HG02588 (cell line): ENCODE results near the gene FCN1.

Experiments used
- ATAC-seq: cut with Tn5 transposase; IDR thresholded peaks from one replicate; pipeline ENCODE4 v1.9.1; 2021; ENCODE audit warnings: mild to moderate bottlenecking, moderate library complexity; ENCODE audit not compliant: unreplicated experiment

Gene FCN1

DNA sequence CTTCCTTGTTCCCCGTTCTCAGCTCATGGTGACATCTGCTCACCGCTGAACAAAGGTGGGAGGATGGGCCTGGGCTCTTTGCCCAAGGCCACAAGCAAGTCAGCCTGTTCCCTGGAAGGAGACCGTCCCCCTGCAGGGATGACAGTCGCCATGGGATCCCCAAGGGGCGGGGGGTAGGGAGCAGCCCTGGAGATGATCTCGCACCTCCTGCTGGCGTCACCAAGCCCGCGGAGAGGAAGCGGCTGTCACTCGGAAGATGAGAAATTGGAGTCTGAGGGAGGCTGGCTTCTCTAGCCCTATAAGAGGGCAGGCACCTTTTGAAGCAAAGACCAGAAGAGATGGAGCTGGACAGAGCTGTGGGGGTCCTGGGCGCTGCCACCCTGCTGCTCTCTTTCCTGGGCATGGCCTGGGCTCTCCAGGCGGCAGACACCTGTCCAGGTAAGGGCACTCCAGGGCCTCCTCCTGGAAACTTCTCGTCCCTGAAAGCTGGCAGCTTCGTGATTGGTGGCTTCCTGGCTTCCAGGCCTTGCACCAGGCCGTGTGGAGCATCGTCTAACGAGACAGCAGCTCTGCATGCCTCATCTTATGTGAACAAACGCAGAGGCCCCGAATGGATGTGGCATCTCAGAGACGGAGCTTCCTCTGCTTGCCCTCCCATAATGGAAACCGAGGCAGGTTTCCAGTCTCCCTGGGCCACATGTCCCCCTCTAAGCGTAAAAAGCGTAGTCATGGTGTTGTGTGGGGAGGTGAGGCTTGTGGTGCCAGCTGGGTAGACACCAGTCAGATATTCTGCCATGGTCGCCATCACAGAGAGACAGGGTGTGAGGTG, 37.0 kb downstream of the FCN1 start, which contains the start of gene FCN2:
FCN2 (plus strand) TSS at position 327 of the 829 bp plus-strand sequence; CDS start at position 339, 12 bp downstream.
- ATAC-seq, result no peak

GRCh38 chr9:134879664-134880483, 37.8 kb downstream of the FCN1 start:
- ATAC-seq, result no peak

DNA sequence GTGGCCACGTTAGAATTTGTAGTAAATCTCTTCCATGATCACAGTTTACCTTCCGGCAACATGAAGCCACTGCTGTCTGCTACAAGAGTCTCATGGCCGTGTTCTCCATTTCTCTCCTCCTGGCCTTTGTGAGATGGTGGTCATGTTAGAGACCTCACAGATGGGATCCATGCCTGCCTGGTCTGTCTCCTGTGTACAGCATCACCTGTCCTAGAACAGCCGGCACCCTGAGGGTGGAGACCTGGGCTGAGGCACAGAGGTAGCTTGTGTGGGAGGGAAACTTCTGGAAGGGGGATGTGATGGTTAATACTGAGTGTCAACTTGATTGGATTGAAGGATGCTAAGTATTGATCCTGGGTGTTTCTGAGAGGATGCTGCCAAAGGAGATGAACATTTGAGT, 40.2 kb downstream of the FCN1 start:
- no peak for ATAC-seq

DNA sequence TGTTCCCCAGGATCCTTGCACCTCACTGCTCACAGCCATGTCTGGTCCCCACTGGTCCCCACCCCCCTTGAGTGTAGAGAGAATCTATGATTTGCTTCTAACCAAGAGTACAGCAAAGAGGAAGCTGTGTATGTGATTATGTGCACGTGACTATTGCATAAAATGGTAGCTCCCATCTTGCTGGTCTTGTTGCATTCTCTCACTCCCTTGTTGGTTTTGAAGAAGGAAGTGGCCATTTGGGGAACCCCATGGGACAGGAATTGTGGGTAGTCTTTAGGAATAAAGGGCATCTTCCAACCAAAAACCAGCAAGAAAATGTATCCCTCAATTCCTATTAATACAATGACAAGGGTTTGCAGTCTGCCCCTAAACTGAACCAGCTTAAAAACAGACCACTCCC, 42.3 kb downstream of the FCN1 start:
- ATAC-seq, result no peak

DNA sequence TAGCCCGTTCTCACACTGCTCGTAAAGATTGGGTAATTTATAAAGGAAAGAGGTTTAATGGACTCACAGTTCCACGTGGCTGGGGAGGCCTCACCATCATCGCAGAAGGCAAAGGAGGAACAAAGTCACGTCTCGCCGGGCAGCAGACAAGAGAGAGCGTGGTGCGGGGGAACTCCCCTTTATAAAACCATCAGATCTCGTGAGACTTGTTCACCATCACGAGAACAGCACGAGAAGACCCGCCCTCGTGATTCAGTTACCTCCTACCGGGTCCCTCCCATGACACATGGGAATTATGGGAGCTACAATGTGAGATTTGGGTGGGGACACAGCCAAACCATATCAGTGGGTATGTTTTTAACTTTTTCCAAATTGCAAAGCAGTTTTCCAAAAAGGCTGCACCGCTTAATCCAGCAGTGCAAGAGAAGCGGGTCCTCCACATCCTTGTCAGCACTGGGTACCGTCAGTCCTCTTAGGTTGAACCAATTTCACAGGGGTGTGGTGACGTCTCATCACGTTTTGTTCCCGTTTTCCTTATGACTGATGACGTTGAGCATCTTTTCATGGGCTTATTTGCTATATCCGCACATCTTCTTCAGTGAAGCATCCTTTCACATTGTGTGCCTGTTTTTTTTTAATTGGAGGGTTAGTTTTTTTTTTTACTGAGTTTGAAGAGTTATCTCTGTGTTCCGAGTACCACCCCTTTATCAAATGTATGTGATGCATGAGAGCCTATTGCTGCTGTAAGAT, 45.1 kb downstream of the FCN1 start:
- ATAC-seq, result no peak

DNA sequence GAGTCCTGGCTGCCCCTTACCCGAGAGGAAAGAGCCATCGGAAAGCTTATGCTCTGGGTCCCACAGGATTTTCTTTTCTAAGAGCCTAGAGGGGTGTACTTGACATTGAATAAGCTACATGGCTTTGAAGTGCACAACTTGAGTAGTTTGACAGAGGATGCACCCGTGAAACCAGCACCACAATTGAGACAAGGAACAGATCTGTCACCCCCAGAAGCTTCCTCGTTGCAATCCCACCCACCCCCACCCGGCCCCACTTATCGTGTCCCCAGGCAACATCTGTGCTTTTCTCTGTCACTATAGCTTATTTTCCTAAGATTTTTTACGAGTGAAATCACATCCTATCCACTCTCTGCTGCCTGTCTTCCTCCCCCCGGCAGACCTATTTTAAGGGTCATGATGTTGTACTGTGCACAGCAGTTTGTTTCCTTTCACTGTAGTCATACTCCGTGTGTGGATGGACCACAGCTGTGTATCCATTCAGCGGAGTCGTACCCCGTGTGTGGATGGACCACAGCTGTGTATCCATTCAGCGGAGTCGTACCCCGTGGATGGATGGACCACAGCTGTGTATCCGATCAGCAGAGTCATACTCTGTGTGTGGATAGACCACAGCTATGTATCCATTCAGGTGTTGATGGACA, 45.9 kb downstream of the FCN1 start:
- ATAC-seq, result no peak

- ATAC-seq, result no peak
Measured at GRCh38 chr9:134870746-134871662, 46.7 kb downstream of the FCN1 start.

DNA sequence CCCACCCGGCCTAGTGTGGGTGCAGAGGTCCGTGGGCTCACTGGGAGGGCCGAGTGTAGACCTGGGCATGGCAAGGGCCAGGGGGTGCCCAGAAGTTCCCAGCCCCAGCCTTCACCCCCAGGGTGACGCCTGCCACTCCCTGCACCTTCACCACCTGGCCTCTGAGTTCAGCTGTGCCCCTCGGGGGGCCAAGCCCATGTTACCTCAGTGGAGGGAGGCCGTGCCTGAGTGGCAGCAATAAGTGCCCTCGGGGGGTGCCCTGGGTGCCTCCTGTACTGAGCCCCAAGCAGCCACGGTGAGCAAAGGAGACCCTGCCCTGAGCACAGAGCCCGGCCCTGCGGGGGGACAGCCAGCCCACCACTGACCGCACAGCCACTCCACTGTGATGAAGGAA, 47.4 kb downstream of the FCN1 start:
- no peak for ATAC-seq

DNA sequence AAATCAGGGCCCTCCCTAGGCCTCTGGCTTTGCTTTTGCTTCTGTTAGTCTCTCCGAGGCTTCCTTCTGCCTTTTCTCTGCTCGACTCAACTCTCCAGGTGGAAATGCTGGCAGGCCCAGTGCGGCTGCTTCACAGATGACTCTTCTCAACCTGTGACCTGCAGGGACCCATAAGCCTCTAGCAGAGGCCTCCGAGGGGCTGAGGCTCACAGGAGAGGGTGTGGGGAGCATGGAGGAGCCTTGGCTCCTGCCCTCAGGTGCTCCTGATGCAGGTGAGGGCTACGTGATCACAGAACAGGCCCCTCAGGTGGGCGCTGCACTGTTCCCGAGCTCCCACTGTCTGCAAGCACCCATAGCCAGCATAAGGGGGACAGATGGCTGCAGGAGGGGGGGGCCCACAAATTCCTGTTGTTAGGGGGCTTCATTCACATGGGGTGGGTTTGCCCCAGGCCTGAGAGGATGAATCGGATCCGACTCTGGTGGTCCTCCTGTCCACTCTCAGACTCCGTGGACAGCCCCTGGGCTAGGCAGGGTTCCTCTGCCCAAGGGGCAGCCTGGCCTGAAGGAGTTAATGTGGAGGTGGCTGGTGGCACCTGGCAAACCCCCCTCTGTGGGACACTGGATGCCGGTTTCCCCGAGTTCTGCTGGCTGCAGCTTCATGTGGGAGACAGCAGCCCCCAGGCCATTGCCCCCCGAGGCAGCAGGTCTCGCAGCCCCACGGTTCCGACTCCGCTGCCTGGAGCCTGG, 48.0 kb downstream of the FCN1 start:
- ATAC-seq, result no peak

GRCh38 chr9:134868751-134869553, 48.8 kb downstream of the FCN1 start:
- no peak for ATAC-seq

GRCh38 chr9:134867917-134868750, 49.6 kb downstream of the FCN1 start:
- no peak for ATAC-seq

GRCh38 chr9:134864821-134865190, 52.9 kb downstream of the FCN1 start:
- no peak for ATAC-seq

GRCh38 chr9:134863941-134864820, 53.5 kb downstream of the FCN1 start:
- no peak for ATAC-seq

- no peak for ATAC-seq
Measured at GRCh38 chr9:134863306-134863902, 54.3 kb downstream of the FCN1 start.

GRCh38 chr9:134861595-134862334, 55.9 kb downstream of the FCN1 start:
- ATAC-seq, result no peak
